Upper lobe of left lung (tissue), 4 donors: ENCODE results near the gene KMT2C.
"Not testable (repeated sequence)": the region's sequence is repeated elsewhere in the genome, so short reads cannot be mapped to it uniquely, and the experiment has no call there.

Experiments
- EP300 ChIP-seq, 4 donors: sonication (generic); formaldehyde crosslinking; IDR thresholded peaks; one replicate each; pipeline ENCODE4 v1.5.1; 2017; ENCODE audit warnings: antibody characterized with exemption in 4 of 4, control low read depth in 2 of 4
- POLR2A ChIP-seq, 4 donors: fragments of 450-650 bp; IDR thresholded peaks; one replicate each; pipeline ENCODE4 v1.5.1; 2016 to 2017; ENCODE audit warnings: antibody characterized with exemption in 4 of 4, mild to moderate bottlenecking in 2 of 4
- POLR2AphosphoS5 ChIP-seq, 2 donors: sonication (generic); formaldehyde crosslinking; IDR thresholded peaks; one replicate each; pipeline ENCODE4 v1.5.1; 2017; ENCODE audit warnings: antibody characterized with exemption in 2 of 2
- TF ChIP-seq, protein P1 (sequence below), 6 experiments: fragments of 450-650 bp in 4 of 6; fragments of 200-600 bp in 2 of 6; sonication (generic) in 2 of 6; IDR thresholded peaks; one replicate each; pipeline ENCODE4 v1.5.1; 2016 to 2019; ENCODE audit warnings: antibody characterized with exemption in 6 of 6

GRCh38 chr7:152441810-152442209, 6.0 kb upstream of the KMT2C start:
- TF ChIP-seq, protein P1, sequence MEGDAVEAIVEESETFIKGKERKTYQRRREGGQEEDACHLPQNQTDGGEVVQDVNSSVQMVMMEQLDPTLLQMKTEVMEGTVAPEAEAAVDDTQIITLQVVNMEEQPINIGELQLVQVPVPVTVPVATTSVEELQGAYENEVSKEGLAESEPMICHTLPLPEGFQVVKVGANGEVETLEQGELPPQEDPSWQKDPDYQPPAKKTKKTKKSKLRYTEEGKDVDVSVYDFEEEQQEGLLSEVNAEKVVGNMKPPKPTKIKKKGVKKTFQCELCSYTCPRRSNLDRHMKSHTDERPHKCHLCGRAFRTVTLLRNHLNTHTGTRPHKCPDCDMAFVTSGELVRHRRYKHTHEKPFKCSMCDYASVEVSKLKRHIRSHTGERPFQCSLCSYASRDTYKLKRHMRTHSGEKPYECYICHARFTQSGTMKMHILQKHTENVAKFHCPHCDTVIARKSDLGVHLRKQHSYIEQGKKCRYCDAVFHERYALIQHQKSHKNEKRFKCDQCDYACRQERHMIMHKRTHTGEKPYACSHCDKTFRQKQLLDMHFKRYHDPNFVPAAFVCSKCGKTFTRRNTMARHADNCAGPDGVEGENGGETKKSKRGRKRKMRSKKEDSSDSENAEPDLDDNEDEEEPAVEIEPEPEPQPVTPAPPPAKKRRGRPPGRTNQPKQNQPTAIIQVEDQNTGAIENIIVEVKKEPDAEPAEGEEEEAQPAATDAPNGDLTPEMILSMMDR (IDR thresholded peaks at IDR 0.05), result not testable (repeated sequence)
- TF ChIP-seq POLR2A, EP300, POLR2AphosphoS5 (IDR thresholded peaks at IDR 0.05): not testable (repeated sequence)
